Spleen (tissue), 11 donors: Measurements from ENCODE around the gene PUS7. TPM values are rescaled to one million over a fixed set of nuclear protein-coding genes. Genes with fewer than 3 reads are reported as not detected.
"Not testable (repeated sequence)": the region's sequence is repeated elsewhere in the genome, so short reads cannot be mapped to it uniquely, and the experiment has no call there.

Source experiments
- DNase-seq: peaks from one replicate; pipeline ENCODE4 v3.0.0-alpha.2; 2020
- H3K27ac ChIP-seq, 8 donors: fragments of 200-600 bp; sonication (generic) in 7 of 8; 1 replicate in 4 of 8; 2 replicates in 4 of 8; pipeline versions ENCODE4 v1.5.0 to v1.8.0; 2016 to 2021; ENCODE audit warnings: inconsistent platforms in 4 of 8, mild to moderate bottlenecking in 4 of 8, moderate library complexity in 1 of 8
- H3K27me3 ChIP-seq, 7 donors: fragments of 200-600 bp; sonication (generic) in 6 of 7; replicated peaks in 1 of 7; 1 replicate in 4 of 7; 2 replicates in 3 of 7; pipeline versions ENCODE4 v1.5.0 to v1.8.0; 2016 to 2021; ENCODE audit warnings: inconsistent platforms in 3 of 7, mild to moderate bottlenecking in 1 of 7
- H3K36me3 ChIP-seq, 6 donors: fragments of 200-600 bp; sonication (generic) in 5 of 6; 1 replicate in 4 of 6; 2 replicates in 2 of 6; pipeline versions ENCODE4 v1.5.0 to v1.8.0; 2016 to 2021; ENCODE audit warnings: inconsistent platforms in 2 of 6
- H3K4me1 ChIP-seq, 6 donors: fragments of 200-600 bp; sonication (generic) in 5 of 6; 1 replicate in 3 of 6; 2 replicates in 3 of 6; pipeline versions ENCODE4 v1.5.0 to v1.8.0; 2016 to 2021; ENCODE audit warnings: inconsistent platforms in 3 of 6
- H3K4me3 ChIP-seq, 8 donors: fragments of 200-600 bp; sonication (generic) in 7 of 8; 1 replicate in 4 of 8; 2 replicates in 4 of 8; pipeline versions ENCODE4 v1.5.0 to v1.8.0; 2016 to 2021; ENCODE audit warnings: inconsistent platforms in 4 of 8, mild to moderate bottlenecking in 4 of 8, moderate library complexity in 2 of 8
- H3K9me3 ChIP-seq, 8 donors: fragments of 200-600 bp; sonication (generic) in 7 of 8; 1 replicate in 4 of 8; 2 replicates in 4 of 8; pipeline versions ENCODE4 v1.5.0 to v1.8.0; 2016 to 2021; ENCODE audit warnings: inconsistent platforms in 4 of 8
- POLR2A ChIP-seq, 3 donors: fragments of 450-650 bp; IDR thresholded peaks; one replicate each; pipeline ENCODE4 v1.5.1; 2017; ENCODE audit warnings: antibody characterized with exemption in 3 of 3, mild to moderate bottlenecking in 1 of 3
- POLR2AphosphoS5 ChIP-seq, 3 donors: sonication (generic); formaldehyde crosslinking; IDR thresholded peaks; one replicate each; pipeline ENCODE4 v1.5.1; 2017; ENCODE audit warnings: antibody characterized with exemption in 3 of 3
- WGBS, 5 donors: extraction: QIAGEN DNeasy Blood & Tissue Kit in 3 of 5; methylation state at CpG; one replicate each; pipeline versions ENCODE4 v1.1.5 to v1.1.7; 2013 to 2018; 5-methylcytosine and 5-hydroxymethylcytosine counted together
- intact Hi-C: fragments of 100-400 bp; cut with DNase I; formaldehyde crosslinking; loops from one replicate; pipeline ENCODE4 v1.15.0; 2023; ENCODE audit warnings: low total_unique reads
- polyA plus RNA-seq, 3 donors: library from polyadenylated mRNA; stranded (reverse); fragments of 200-250 nt; gene quantifications; one replicate each; pipeline ENCODE4 v1.2.1, GENCODE V29; 2013
- total RNA-seq, 7 donors: library from RNA; depleted of rRNA in 3 of 7; stranded (reverse); fragments of >200 nt in 3 of 7; fragmentation: NEBNext Ultra II Directional in 4 of 7; extraction: Animal tissue kit (Norgen Biotek cat#: 25700) in 4 of 7; gene quantifications; one replicate each; pipeline versions ENCODE4 v1.1.0 to v1.2.1, GENCODE V29; 2016 to 2021
- TF ChIP-seq, protein P1 (sequence below), 11 experiments: fragments of 200-600 bp in 7 of 11; fragments of 450-650 bp in 4 of 11; sonication (generic) in 4 of 11; IDR thresholded peaks in 8 of 11; conservative IDR thresholded peaks in 3 of 11; 1 replicate in 7 of 11; 2 replicates in 4 of 11; pipeline versions ENCODE4 v1.4.0 to v1.8.0; 2016 to 2021; ENCODE audit warnings: antibody characterized with exemption in 11 of 11, inconsistent platforms in 4 of 11, mild to moderate bottlenecking in 1 of 11
- donor health status: healthy with polysubstance abuse.
- donor health status: DM: no; HTN: no; CAD: no; lungs with moderate emphysema.
- donor health status: DM: no; HTN: no; CAD: no.
- donor health status: Bipolar disorder and iron deficiency.
- donor health status: healthy.
- donor health status: DM: no; HTN: no; CAD: no.
- donor health status: DM: yes; HTN: yes; CAD: no.

Gene PUS7
- total and polyA plus RNA-seq, 10 donors, result 1.5 to 10.1 (median 6.3) TPM

DNA sequence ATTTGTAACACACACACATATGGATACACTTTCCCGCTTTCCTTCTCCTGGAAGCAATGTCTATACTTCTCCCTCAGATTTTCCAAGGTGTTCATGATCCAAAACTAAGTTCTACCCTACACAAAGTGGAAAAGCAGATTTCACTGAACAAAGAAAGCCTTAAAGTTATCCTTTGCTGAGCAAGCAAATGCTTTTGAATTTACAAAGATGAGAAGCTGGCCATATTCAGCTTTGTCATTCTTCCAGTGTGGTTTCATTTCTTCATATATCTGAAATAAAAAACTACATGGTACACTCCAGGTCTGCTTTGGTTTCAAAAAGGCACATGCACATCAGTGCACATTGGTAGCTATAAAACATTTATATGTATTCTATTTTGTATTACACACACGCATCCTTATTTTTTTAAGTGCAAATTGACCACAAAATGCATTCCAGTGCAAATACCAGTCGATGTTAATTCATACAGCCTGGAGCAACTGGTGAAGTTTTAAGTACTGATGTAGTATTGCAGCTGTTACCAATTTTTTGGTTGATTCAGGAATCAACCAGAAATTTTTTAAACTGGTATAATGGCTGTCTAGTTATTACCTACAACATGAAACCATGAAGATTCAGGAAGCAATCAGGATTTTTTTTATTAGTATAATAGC lies 67.8 kb downstream of the PUS7 start:
- H3K9me3 ChIP-seq, result no peaks in the 10 kb centered on the region
- peaks cover 0 to 23% (median 1%) of the 10 kb centered on the region in 6 donors for H3K4me1 ChIP-seq
- 58 to 69% (median 63%) methylated on average over 3 of the region's 3 CpGs for WGBS, 5 donors
- no peak for DNase-seq
- intact Hi-C loops, result no loop called here
- no peak overlapping the region for H3K27ac ChIP-seq
- H3K27me3 ChIP-seq, result no peaks in the 10 kb centered on the region
- H3K36me3 ChIP-seq, result peaks cover 0 to 22% (median 1%) of the 10 kb centered on the region in 6 donors
- H3K4me3 ChIP-seq, result no peak overlapping the region
- TF ChIP-seq, protein P1, sequence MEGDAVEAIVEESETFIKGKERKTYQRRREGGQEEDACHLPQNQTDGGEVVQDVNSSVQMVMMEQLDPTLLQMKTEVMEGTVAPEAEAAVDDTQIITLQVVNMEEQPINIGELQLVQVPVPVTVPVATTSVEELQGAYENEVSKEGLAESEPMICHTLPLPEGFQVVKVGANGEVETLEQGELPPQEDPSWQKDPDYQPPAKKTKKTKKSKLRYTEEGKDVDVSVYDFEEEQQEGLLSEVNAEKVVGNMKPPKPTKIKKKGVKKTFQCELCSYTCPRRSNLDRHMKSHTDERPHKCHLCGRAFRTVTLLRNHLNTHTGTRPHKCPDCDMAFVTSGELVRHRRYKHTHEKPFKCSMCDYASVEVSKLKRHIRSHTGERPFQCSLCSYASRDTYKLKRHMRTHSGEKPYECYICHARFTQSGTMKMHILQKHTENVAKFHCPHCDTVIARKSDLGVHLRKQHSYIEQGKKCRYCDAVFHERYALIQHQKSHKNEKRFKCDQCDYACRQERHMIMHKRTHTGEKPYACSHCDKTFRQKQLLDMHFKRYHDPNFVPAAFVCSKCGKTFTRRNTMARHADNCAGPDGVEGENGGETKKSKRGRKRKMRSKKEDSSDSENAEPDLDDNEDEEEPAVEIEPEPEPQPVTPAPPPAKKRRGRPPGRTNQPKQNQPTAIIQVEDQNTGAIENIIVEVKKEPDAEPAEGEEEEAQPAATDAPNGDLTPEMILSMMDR (IDR thresholded peaks at IDR 0.05 in 8 of 11, conservative IDR thresholded peaks at IDR 0.05 in 3 of 11), result no peak
- TF ChIP-seq POLR2A (IDR thresholded peaks at IDR 0.05) (no peak), POLR2AphosphoS5 (IDR thresholded peaks at IDR 0.05) (no peak)

DNA sequence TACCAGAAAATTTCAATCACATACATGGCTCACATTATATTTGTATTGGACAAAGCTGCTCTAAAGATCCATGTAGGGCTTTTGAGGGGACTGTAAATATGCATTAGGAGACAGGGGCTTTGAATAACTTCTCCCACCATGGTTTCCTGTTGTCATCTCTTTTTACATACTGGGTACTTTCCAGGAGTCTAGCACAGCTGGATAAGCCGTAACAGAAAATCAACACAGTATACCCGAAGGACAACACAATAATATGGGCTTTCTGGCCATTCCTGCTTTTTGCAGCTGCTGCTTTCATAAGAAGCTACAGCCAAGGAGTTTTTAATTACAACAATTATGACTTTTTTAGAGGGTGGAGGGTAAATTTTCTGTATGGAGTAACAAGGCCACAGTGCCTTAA lies 70.0 kb downstream of the PUS7 start:
- peaks cover 0 to 4% (median 0%) of the 10 kb centered on the region in 6 donors for H3K36me3 ChIP-seq
- H3K9me3 ChIP-seq, result no peaks in the 10 kb centered on the region
- intact Hi-C loops, result no loop called here
- no peak overlapping the region for H3K4me3 ChIP-seq
- no peaks in the 10 kb centered on the region for H3K27me3 ChIP-seq
- H3K27ac ChIP-seq, result no peak overlapping the region
- H3K4me1 ChIP-seq, result peaks cover 0 to 44% (median 10%) of the 10 kb centered on the region in 6 donors
- DNase-seq, result no peak
- TF ChIP-seq, protein P1 (IDR thresholded peaks at IDR 0.05 in 8 of 11, conservative IDR thresholded peaks at IDR 0.05 in 3 of 11), result no peak
- TF ChIP-seq POLR2A (IDR thresholded peaks at IDR 0.05), result no peak
- TF ChIP-seq POLR2AphosphoS5 (IDR thresholded peaks at IDR 0.05), result no peak
- 65 to 78% (median 68%) methylated on average over 2 of the region's 2 CpGs for WGBS, 5 donors

DNA sequence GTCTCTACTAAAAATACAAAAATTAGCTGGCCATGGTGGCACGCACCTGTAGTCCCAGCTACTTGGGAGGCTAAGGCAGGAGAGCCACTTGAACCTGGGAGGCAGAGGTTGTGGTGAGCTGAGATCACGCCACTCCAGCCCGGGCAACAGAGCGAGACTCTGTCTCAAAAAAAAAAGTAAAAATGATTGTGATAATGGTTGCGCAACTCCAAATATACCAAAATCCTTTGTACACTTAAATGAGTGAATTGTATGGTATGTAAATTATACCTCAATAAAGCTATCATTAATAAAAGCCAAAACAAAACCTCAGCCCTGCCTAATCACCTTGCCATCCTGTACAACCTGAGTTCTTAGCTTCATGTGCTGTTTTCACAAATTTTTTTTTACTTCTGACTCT lies 71.2 kb downstream of the PUS7 start:
- H3K36me3 ChIP-seq, DNase-seq, H3K4me3 ChIP-seq, H3K27ac ChIP-seq, H3K9me3 ChIP-seq, H3K27me3 ChIP-seq, intact Hi-C loops: not testable (repeated sequence)
- peaks cover 0 to 55% (median 10%) of the 10 kb centered on the region in 6 donors for H3K4me1 ChIP-seq
- WGBS, 5 donors, result 86 to 98% (median 94%) methylated on average over 5 of the region's 5 CpGs

DNA sequence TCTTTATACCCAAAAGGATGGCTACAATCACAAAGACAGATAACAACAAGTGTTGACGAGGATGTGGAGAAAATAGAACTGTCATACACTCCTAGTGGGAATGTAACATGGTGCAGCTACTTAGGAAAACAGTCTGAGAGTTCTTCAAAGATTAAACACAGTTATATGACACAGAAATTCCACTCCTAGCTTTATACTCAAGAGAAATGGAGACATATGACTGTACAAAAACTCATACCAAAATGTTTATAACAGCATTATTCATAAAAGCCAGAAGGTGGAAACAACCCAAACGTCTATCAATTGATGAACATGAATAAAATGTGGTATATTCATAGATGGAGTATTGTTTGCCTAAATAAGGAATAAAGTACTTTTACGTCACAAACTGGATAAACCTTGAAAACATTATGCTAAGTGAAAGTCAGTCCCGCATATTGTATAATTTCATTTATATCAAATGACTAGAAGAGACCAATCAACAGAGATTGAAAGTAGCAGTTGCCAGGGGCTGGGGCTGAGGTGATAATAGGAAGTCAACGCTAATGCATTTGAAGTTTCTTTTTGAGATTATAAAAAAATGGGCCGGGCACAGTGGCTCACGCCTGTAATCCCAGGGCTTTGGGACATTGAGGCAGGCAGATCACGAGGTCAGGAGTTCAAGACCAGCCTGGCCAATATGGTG lies 71.8 kb downstream of the PUS7 start:
- intact Hi-C loops, result no loop called here
- Histone ChIP-seq H3K27ac (peak overlapping the region in 2 of 8 donors; percentile 88 to 90), H3K36me3 (no peaks in the 10 kb centered on the region), H3K4me1 (peaks cover 0 to 60% (median 10%) of the 10 kb centered on the region in 6 donors), H3K27me3 (no peaks in the 10 kb centered on the region), H3K4me3 (no peak overlapping the region), H3K9me3 (no peaks in the 10 kb centered on the region)
- TF ChIP-seq POLR2A (IDR thresholded peaks at IDR 0.05) (no peak), POLR2AphosphoS5 (IDR thresholded peaks at IDR 0.05) (no peak)
- DNase-seq, result no peak
- 84 to 92% (median 86%) methylated on average over 8 of the region's 8 CpGs for WGBS, 5 donors

DNA sequence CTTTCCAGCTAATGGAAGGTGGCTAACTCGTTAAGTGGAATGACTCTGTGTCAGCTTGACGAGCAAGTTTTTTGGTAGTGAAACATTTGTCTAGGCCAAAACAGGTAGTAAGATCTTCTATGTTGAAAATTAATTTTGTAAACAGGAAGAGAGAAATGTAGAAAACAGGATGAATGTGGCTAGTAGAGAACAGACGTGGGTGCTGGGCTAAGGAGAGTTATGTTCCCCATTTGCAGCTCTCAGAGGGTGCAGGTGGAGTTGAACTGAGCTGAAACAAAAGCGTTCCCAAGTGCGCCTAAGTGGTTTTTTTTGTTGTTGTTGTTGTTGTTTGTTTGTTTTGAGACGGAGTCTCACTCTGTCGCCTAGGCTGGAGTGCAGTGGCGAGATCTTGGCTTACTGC lies 73.9 kb downstream of the PUS7 start:
- H3K36me3 ChIP-seq, result no peaks in the 10 kb centered on the region
- no peaks in the 10 kb centered on the region for H3K27me3 ChIP-seq
- no peak for TF ChIP-seq POLR2A (IDR thresholded peaks at IDR 0.05)
- TF ChIP-seq POLR2AphosphoS5 (IDR thresholded peaks at IDR 0.05), result peak in 1 of 3 donors; percentile 54
- TF ChIP-seq, protein P1 (IDR thresholded peaks at IDR 0.05 in 8 of 11, conservative IDR thresholded peaks at IDR 0.05 in 3 of 11), result no peak
- peak overlapping the region; percentile 37 to 90 (median 74) for H3K27ac ChIP-seq
- H3K4me1 ChIP-seq, result peaks cover 0 to 69% (median 12%) of the 10 kb centered on the region in 6 donors
- H3K9me3 ChIP-seq, result no peaks in the 10 kb centered on the region
- intact Hi-C loops, result no loop called here
- 42 to 58% (median 53%) methylated on average over 8 of the region's 8 CpGs for WGBS, 5 donors
- DNase-seq, result no peak
- peak overlapping the region in 1 of 8 donors; percentile 38 for H3K4me3 ChIP-seq
